ENCODE results near the gene TK2. TPM values are rescaled to one million over a fixed set of nuclear protein-coding genes. Genes with fewer than 3 reads are reported as not detected.

TK2 gene
- polyA plus RNA-seq, 3 donors = 29.8 to 38.9 (median 32.4) TPM

GRCh38 chr16:66517586-66518263 lies 32.2 kb downstream of the TK2 start:
- intact Hi-C loops (cut with micrococcal nuclease) = loop anchor here (2.0 to 10.0 kb wide), 4 partner anchors 35 to 313 kb away; partner anchors contain the start of genes CKLF (in 2 of the 2) and TK2 (in 1 of the 2)
- Histone ChIP-seq H4K20me1 (ENCODE audit: insufficient read depth, low read length) (no peaks in the 10 kb centered on the region), H3K4me3 (replicated peaks in 1 of 3; ENCODE audit: low read depth in 2 of 3, low read length in 3 of 3) (peak overlapping the region; percentile 24 to 68 (median 41)), H3K27ac (ENCODE audit: low read depth in 1 of 2, low read length in 2 of 2) (peak overlapping the region; percentile 99), H3K9me3 (replicated peaks in 1 of 2; ENCODE audit: control insufficient read depth in 1 of 2, insufficient read depth in 1 of 2, low read length in 2 of 2) (no peaks in the 10 kb centered on the region), H3K4me2 (replicated peaks; ENCODE audit: extremely low read depth, low read length, poor library complexity, severe bottlenecking) (peak overlapping the region; percentile 78), H3K4me1 (ENCODE audit: control insufficient read depth in 1 of 2, insufficient read depth in 2 of 2, low read length in 2 of 2) (peaks cover 88 to 91% of the 10 kb centered on the region in 2 donors), H3K27me3 (ENCODE audit: control insufficient read depth in 2 of 2, insufficient read depth in 2 of 2, low read length in 2 of 2) (no peaks in the 10 kb centered on the region), H3K36me3 (replicated peaks in 1 of 2; ENCODE audit: control insufficient read depth in 1 of 2, insufficient read depth in 2 of 2, low read length in 2 of 2) (peaks cover 3 to 12% of the 10 kb centered on the region in 2 donors), H3K79me2 (ENCODE audit: insufficient read depth, low read length) (peaks cover 32% of the 10 kb centered on the region), H3K9ac (ENCODE audit: insufficient read depth, low read length, poor library complexity, severe bottlenecking) (peak overlapping the region; percentile 84), H2AFZ (ENCODE audit: insufficient read depth, low read depth, low read length, poor library complexity, severe bottlenecking) (no peak overlapping the region)
- 85% methylated on average over 4 of the region's 8 CpGs for WGBS (ENCODE audit: insufficient coverage)
- DNase-seq = peak in 1 of 3 donors; percentile 39
- Mint-ChIP-seq H3K27me3 (ENCODE audit: low read depth in 3 of 3) (peaks cover 0 to 2% (median under 1%) of the 10 kb centered on the region in 3 donors), H3K36me3 (peaks cover 48 to 80% of the 10 kb centered on the region in 2 donors), H3K4me3 (peak overlapping the region; percentile 81 to 93), H3K27ac (peak overlapping the region; percentile 99 to 100 (median 100)), H3K9me3 (no peaks in the 10 kb centered on the region), H3K4me1 (peaks cover 92% of the 10 kb centered on the region)
- no peak for TF ChIP-seq CTCF (IDR thresholded peaks at IDR 0.05)

GRCh38 chr16:66516808-66517585 lies 32.9 kb downstream of the TK2 start:
- peaks cover 50 to 81% of the 10 kb centered on the region in 2 donors for H3K36me3 Mint-ChIP-seq
- no peak for TF ChIP-seq CTCF (IDR thresholded peaks at IDR 0.05)
- H3K4me2 ChIP-seq (replicated peaks; ENCODE audit: extremely low read depth, low read length, poor library complexity, severe bottlenecking) = peak overlapping the region; percentile 78
- peaks cover 0 to 2% (median 0%) of the 10 kb centered on the region in 3 donors for H3K27me3 Mint-ChIP-seq (ENCODE audit: low read depth in 3 of 3)
- H3K27ac Mint-ChIP-seq = peak overlapping the region; percentile 99 to 100 (median 100)
- H3K4me3 Mint-ChIP-seq = peak overlapping the region; percentile 81 to 93
- intact Hi-C loops (cut with micrococcal nuclease) = loop anchor here (2.0 to 10.0 kb wide), 4 partner anchors 35 to 312 kb away; partner anchors contain the start of genes CKLF (in 2 of the 2) and TK2 (in 1 of the 2)
- peak overlapping the region; percentile 84 for H3K9ac ChIP-seq (ENCODE audit: insufficient read depth, low read length, poor library complexity, severe bottlenecking)
- no peaks in the 10 kb centered on the region for H4K20me1 ChIP-seq (ENCODE audit: insufficient read depth, low read length)
- peaks cover 88 to 91% of the 10 kb centered on the region in 2 donors for H3K4me1 ChIP-seq (ENCODE audit: control insufficient read depth in 1 of 2, insufficient read depth in 2 of 2, low read length in 2 of 2)
- H3K9me3 Mint-ChIP-seq = no peaks in the 10 kb centered on the region
- no peaks in the 10 kb centered on the region for H3K9me3 ChIP-seq (replicated peaks in 1 of 2; ENCODE audit: control insufficient read depth in 1 of 2, insufficient read depth in 1 of 2, low read length in 2 of 2)
- peaks cover 3 to 13% of the 10 kb centered on the region in 2 donors for H3K36me3 ChIP-seq (replicated peaks in 1 of 2; ENCODE audit: control insufficient read depth in 1 of 2, insufficient read depth in 2 of 2, low read length in 2 of 2)
- no peak overlapping the region for H2AFZ ChIP-seq (ENCODE audit: insufficient read depth, low read depth, low read length, poor library complexity, severe bottlenecking)
- H3K27ac ChIP-seq (ENCODE audit: low read depth in 1 of 2, low read length in 2 of 2) = peak overlapping the region; percentile 99
- H3K79me2 ChIP-seq (ENCODE audit: insufficient read depth, low read length) = peaks cover 32% of the 10 kb centered on the region
- peaks cover 92% of the 10 kb centered on the region for H3K4me1 Mint-ChIP-seq
- H3K27me3 ChIP-seq (ENCODE audit: control insufficient read depth in 2 of 2, insufficient read depth in 2 of 2, low read length in 2 of 2) = no peaks in the 10 kb centered on the region
- H3K4me3 ChIP-seq (replicated peaks in 1 of 3; ENCODE audit: low read depth in 2 of 3, low read length in 3 of 3) = peak overlapping the region; percentile 24 to 68 (median 41)
- DNase-seq = peak; percentile 99 to 100 (median 99)
- WGBS (ENCODE audit: insufficient coverage) = 8% methylated on average over 6 of the region's 15 CpGs

Measured in CD14-positive monocyte (primary cell).